ENCODE measurements around the gene LINGO4.
"Not testable (repeated sequence)": the region's sequence is repeated elsewhere in the genome, so short reads cannot be mapped to it uniquely, and the experiment has no call there.

Gene LINGO4

DNA sequence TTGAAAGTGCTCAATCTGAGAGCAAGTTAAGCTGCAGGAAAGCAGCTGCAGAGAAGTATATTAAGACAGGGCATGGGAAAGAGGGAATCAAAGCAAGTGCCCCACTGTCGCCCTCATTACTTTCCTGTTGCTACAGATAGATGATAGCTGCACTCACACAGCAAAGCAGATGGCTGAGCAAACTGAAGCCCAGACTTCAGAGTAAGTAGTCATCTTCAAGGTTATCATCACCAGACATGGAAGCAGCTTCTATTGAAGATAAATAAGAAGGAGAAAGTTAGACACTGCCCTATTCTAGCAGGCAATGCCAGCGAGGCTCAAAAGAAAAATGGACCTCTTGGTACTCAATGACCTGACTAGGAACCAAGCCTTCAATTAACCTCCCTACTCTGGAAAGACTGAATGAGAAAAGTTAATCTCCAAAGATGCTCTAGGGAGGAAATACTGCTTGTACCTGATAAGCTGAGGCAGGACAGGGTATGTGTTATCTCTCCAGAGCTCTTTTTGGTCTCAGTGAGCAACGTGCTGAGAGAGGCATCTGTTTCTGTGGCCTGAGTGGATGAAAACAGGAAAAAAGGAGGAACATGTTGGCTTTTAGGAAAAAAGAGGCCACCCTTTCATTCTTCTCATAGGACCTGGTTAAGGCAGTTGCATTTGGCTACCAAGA lies 30.8 kb downstream of the LINGO4 start:
- Mint-ChIP-seq H3K27me3 (no peaks in the 10 kb centered on the region), H3K9me3 (no peaks in the 10 kb centered on the region), H3K4me1 (no peaks in the 10 kb centered on the region), H3K27ac (no peak overlapping the region), H3K36me3 (ENCODE audit: low read depth) (no peaks in the 10 kb centered on the region), H3K4me3 (no peak overlapping the region)
- ATAC-seq (no peak), DNase-seq (no peak)

DNA sequence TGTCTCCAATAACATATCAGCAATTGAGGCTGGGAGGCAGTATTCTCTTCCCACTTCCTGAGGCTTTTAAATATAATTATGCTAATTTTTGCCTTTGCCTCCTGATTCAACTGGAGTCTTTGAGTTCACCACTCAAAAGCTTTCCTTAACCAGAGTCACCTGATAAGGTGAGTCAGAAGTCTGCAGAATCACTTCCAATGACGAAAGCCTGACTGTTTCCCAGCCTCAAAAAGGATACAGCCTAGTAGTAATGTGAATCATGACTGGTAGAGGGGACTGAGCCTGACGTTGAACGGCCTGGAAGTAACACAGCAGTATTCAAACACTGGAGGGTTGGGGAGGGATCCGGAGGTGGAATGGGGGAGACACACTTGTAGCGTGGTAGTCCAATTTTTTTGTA lies 31.5 kb downstream of the LINGO4 start:
- DNase-seq (no peak), ATAC-seq (no peak)
- H3K9me3 Mint-ChIP-seq = no peaks in the 10 kb centered on the region
- no peak overlapping the region for H3K27ac Mint-ChIP-seq
- no peaks in the 10 kb centered on the region for H3K27me3 Mint-ChIP-seq
- H3K4me1 Mint-ChIP-seq = no peaks in the 10 kb centered on the region
- H3K36me3 Mint-ChIP-seq (ENCODE audit: low read depth) = no peaks in the 10 kb centered on the region
- no peak overlapping the region for H3K4me3 Mint-ChIP-seq

GRCh38 chr1:151769270-151769669 lies 35.9 kb downstream of the LINGO4 start:
- not testable (repeated sequence) for H3K27me3 Mint-ChIP-seq; H3K36me3 Mint-ChIP-seq (ENCODE audit: low read depth); H3K9me3 Mint-ChIP-seq; H3K27ac Mint-ChIP-seq; H3K4me1 Mint-ChIP-seq; DNase-seq; ATAC-seq; H3K4me3 Mint-ChIP-seq

DNA sequence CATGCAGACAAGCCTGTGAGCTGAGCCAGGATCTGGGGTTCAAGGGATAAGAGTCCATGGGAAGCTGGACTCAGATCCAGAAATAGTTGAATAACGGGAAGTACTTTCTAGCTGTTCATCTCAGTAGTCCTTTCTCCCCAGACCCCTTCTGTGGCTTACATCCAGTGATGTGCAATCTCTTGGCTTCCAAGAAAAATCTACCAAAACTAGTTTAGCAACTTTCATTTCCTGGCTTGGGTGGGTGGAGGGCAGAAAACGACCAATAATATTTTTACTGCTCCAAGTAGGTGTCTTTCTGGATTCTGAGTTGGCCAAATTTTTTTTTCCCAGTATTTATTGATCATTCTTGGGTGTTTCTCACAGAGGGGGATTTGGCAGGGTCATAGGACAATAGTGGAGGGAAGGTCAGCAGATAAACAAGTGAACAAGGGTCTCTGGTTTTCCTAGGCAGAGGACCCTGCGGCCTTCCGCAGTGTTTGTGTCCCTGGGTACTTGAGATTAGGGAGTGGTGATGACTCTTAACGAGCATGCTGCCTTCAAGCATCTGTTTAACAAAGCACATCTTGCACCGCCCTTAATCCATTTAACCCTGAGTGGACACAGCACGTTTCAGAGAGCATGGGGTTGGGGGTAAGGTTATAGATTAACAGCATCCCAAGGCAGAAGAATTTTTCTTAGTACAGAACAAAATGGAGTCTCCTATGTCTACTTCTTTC lies 36.7 kb downstream of the LINGO4 start:
- not testable (repeated sequence) for ATAC-seq, H3K4me3 Mint-ChIP-seq

DNA sequence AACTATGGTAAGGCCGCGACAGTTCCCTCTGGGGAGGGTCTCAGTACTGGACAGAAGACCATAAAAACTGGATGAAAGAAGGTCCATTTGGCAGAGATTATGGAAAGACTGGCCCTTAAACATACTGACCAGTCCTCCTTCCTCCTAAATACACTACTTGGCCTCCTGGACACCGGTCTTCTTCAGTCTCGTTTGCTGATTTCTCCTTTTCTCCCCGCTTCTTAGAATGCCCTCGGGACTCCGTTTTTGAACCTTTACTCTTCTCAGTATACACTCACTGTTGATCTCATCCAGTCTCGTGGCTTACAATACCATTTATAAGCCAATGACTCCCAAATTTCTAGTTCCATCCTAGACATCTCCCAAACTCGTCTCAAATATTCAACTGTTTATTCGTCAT lies 41.2 kb downstream of the LINGO4 start:
- Mint-ChIP-seq H3K36me3 (ENCODE audit: low read depth) (peaks cover 17% of the 10 kb centered on the region), H3K4me3 (peak overlapping the region; percentile 93), H3K27ac (peak overlapping the region; percentile 97), H3K27me3 (no peaks in the 10 kb centered on the region), H3K4me1 (peaks cover 22% of the 10 kb centered on the region), H3K9me3 (no peaks in the 10 kb centered on the region)
- ATAC-seq = no peak
- DNase-seq = no peak

More for the DNA sequence above, 36.7 kb downstream of the LINGO4 start:
- not testable (repeated sequence) for H3K4me1 Mint-ChIP-seq; H3K27me3 Mint-ChIP-seq; H3K9me3 Mint-ChIP-seq; DNase-seq; H3K27ac Mint-ChIP-seq; H3K36me3 Mint-ChIP-seq (ENCODE audit: low read depth)

GRCh38 chr1:151762941-151763921 lies 42.0 kb downstream of the LINGO4 start, which contains the start of gene MRPL9:
Gene MRPL9, minus strand, starts transcription at chr1:151763496. Its CDS starts 17 bp downstream, at chr1:151763479.
- Mint-ChIP-seq H3K36me3 (ENCODE audit: low read depth) (peaks cover 20% of the 10 kb centered on the region), H3K27me3 (no peaks in the 10 kb centered on the region), H3K4me3 (peak within 1 kb of the TSS; percentile 93), H3K4me1 (peaks cover 22% of the 10 kb centered on the region), H3K9me3 (no peaks in the 10 kb centered on the region), H3K27ac (peak within 1 kb of the TSS; percentile 97)
- ATAC-seq = peak; percentile 100
- peak; percentile 90 for DNase-seq

GRCh38 chr1:151760597-151761385 lies 44.4 kb downstream of the LINGO4 start:
- ATAC-seq (no peak), DNase-seq (no peak)
- Mint-ChIP-seq H3K4me1 (peaks cover 29% of the 10 kb centered on the region), H3K27me3 (no peaks in the 10 kb centered on the region), H3K4me3 (no peak overlapping the region), H3K9me3 (no peaks in the 10 kb centered on the region), H3K27ac (peak overlapping the region; percentile 52), H3K36me3 (ENCODE audit: low read depth) (peaks cover 25% of the 10 kb centered on the region)

- Mint-ChIP-seq H3K9me3 (no peaks in the 10 kb centered on the region), H3K36me3 (ENCODE audit: low read depth) (peaks cover 25% of the 10 kb centered on the region), H3K4me1 (peaks cover 26% of the 10 kb centered on the region), H3K4me3 (no peak overlapping the region), H3K27ac (no peak overlapping the region), H3K27me3 (no peaks in the 10 kb centered on the region)
- ATAC-seq (no peak), DNase-seq (no peak)
Observed at GRCh38 chr1:151759241-151759640, 46.0 kb downstream of the LINGO4 start.

- Mint-ChIP-seq H3K4me1 (peaks cover 12% of the 10 kb centered on the region), H3K9me3 (no peaks in the 10 kb centered on the region), H3K4me3 (no peak overlapping the region), H3K27ac (peak overlapping the region; percentile 8), H3K36me3 (ENCODE audit: low read depth) (peaks cover 25% of the 10 kb centered on the region), H3K27me3 (peaks cover 3% of the 10 kb centered on the region)
- ATAC-seq (peak; percentile 72), DNase-seq (no peak)
Observed at GRCh38 chr1:151756291-151756690, 48.9 kb downstream of the LINGO4 start.
